ENCODE measurements around the gene HIGD2A.

HIGD2A gene

DNA sequence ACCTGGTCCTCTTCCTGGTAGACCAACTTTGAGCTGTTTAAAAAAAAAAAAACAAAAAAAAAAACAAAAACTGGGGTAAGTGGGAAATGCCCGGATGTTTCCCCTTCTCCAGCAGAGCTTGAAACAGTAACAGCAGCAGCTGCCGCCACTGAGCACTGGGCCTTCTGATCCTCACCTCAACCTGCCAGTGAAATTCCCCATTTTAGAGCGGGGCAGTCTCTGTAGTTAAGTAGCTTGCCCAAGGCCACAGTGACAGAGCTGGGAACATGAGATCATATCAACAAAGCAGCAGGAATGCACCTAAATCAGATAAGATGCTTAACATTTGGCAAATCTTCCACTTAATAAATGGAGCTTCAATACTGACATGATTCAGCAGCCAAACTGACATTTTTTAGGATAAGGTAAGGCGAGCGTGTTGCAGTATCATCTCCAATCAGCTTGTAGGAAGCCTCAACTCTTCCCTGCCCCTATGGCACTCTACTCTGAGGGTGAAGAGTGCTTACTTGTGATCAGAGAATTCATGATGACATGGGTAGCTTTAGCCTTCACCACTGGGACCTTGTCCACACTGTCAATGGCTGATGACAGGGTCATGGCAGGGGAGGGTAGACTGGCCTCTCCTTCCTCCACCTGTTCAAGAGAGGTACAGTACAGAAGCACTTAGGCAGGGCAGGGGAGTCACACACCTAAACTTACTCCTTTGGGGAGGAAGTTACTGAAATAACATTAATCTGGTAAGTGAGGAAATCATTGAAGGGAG lies 36.3 kb upstream of the HIGD2A start:
- TF ChIP-seq, protein P1, sequence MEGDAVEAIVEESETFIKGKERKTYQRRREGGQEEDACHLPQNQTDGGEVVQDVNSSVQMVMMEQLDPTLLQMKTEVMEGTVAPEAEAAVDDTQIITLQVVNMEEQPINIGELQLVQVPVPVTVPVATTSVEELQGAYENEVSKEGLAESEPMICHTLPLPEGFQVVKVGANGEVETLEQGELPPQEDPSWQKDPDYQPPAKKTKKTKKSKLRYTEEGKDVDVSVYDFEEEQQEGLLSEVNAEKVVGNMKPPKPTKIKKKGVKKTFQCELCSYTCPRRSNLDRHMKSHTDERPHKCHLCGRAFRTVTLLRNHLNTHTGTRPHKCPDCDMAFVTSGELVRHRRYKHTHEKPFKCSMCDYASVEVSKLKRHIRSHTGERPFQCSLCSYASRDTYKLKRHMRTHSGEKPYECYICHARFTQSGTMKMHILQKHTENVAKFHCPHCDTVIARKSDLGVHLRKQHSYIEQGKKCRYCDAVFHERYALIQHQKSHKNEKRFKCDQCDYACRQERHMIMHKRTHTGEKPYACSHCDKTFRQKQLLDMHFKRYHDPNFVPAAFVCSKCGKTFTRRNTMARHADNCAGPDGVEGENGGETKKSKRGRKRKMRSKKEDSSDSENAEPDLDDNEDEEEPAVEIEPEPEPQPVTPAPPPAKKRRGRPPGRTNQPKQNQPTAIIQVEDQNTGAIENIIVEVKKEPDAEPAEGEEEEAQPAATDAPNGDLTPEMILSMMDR (IDR thresholded peaks at IDR 0.05; ENCODE audit: control insufficient read depth, insufficient read depth, low read depth, low read length, missing control alignments): no peak
- no peak overlapping the region for H3K4me3 ChIP-seq (ENCODE audit: control insufficient read depth, low read depth, low read length)
- DNase-seq (ENCODE audit: low read depth): no peak

DNA sequence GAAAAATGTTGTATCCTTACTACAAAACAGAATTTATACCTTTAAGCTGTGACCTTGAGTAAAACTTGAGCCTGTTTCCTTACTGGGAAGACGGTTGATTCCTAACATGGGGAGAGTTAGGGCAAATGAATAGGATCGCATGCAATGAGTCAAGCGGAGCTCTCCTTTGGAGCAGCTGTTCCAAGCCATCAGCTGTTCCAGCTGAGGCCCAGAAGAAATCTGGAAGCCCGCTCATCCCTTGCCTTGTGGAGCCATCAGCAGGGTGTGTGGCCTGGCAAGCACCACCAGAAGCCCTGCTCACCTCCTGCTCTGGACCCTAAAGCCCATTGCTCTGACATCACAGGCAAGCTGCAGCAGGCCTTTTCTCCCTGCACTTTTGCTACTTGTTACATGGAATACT lies 35.0 kb upstream of the HIGD2A start:
- H3K4me3 ChIP-seq (ENCODE audit: control insufficient read depth, low read depth, low read length): no peak overlapping the region
- TF ChIP-seq, protein P1 (IDR thresholded peaks at IDR 0.05; ENCODE audit: control insufficient read depth, insufficient read depth, low read depth, low read length, missing control alignments): no peak

DNA sequence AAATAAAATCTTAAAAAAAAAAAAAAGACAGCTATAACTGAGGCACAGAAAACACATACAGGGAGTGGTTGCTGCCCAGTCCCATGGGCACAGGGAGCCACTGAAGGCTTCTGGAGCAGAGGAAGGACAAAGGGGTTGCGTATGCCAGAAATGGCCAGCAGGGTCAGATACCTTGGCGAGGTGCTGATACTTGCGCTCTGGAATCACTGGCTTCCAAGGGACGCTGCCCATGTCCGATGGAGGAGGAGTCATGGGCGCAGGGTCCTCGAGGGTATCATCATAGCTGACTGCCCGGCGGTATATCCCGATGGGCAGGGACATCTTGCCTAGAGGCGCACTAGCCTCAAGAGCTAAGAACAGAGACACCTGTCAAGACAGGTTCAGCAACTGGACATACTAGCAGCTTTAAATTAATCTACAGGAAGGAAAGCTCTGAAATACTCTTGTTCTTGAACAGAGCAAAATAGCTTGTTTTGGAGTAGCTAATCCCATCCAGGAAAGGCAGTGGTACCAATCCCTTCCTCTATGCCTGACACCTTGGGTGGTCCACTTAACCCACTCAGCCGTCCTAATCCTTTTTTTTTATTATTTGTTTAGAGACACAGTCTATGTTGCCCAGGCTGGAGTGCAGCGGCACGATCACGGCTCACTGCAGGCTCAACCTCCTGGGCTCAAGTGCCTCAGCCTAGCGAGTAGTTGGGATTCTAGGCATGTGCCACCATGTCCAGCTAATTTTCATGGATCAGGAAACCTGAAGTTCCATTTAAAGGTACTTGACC lies 33.0 kb upstream of the HIGD2A start:
- TF ChIP-seq, protein P1 (IDR thresholded peaks at IDR 0.05; ENCODE audit: control insufficient read depth, insufficient read depth, low read depth, low read length, missing control alignments): no peak
- no peak for DNase-seq (ENCODE audit: low read depth)
- H3K4me3 ChIP-seq (ENCODE audit: control insufficient read depth, low read depth, low read length): no peak overlapping the region

More for the DNA sequence above, 35.0 kb upstream of the HIGD2A start:
- DNase-seq (ENCODE audit: low read depth): no peak

DNA sequence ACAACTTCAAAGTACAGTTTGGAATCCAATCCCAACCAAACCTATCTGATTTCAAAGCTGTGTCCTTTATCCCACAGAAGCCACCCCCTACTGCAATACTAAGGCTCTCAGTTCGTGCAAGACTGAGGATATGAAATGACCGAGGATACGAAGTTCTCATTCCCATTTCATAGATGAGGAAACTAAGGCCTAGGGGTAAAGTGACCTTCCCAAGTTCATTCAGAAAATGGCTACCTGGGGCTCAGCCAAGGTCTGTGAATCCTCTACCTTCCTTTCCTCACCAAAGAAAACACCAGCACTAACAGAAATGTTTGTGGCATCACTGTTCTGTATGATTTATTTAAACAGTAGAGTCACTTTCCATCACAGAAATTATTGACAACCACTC lies 32.4 kb upstream of the HIGD2A start:
- TF ChIP-seq, protein P1 (IDR thresholded peaks at IDR 0.05; ENCODE audit: control insufficient read depth, insufficient read depth, low read depth, low read length, missing control alignments): no peak
- no peak overlapping the region for H3K4me3 ChIP-seq (ENCODE audit: control insufficient read depth, low read depth, low read length)
- no peak for DNase-seq (ENCODE audit: low read depth)

DNA sequence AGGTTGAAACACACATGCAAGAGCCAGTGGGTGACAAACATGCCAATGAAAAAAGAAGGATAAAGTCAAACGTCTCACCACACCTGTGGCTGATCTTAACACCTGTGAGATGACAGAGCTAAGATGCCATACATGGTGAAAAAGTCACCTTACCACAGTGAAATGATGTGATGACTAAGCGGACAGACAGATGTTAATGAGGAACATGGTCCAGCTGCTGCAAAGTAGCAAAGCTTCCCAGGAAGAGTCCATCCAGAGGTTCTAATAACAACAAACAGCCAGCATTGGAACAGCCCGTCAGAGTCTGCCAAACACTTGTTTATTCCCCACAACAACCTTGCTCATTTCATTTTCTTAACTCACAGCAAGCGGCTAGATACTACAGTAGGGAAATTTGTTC lies 28.9 kb upstream of the HIGD2A start:
- TF ChIP-seq, protein P1 (IDR thresholded peaks at IDR 0.05; ENCODE audit: control insufficient read depth, insufficient read depth, low read depth, low read length, missing control alignments): no peak
- no peak for DNase-seq (ENCODE audit: low read depth)
- H3K4me3 ChIP-seq (ENCODE audit: control insufficient read depth, low read depth, low read length): no peak overlapping the region

GRCh38 chr5:176360894-176361436 lies 27.6 kb upstream of the HIGD2A start:
- H3K4me3 ChIP-seq (ENCODE audit: control insufficient read depth, low read depth, low read length): peak overlapping the region; percentile 74
- TF ChIP-seq, protein P1 (IDR thresholded peaks at IDR 0.05; ENCODE audit: control insufficient read depth, insufficient read depth, low read depth, low read length, missing control alignments): no peak
- no peak for DNase-seq (ENCODE audit: low read depth)
